ENCODE data around the gene IL18. TPM values are rescaled to one million over a fixed set of nuclear protein-coding genes. Genes with fewer than 3 reads are reported as not detected.

The IL18 gene
- total and polyA plus RNA-seq, 2 of the 8 experiments (the other 6 are each of a cell fraction or from before 2014, with no cell fraction given): 0.29 to 0.84 TPM

DNA sequence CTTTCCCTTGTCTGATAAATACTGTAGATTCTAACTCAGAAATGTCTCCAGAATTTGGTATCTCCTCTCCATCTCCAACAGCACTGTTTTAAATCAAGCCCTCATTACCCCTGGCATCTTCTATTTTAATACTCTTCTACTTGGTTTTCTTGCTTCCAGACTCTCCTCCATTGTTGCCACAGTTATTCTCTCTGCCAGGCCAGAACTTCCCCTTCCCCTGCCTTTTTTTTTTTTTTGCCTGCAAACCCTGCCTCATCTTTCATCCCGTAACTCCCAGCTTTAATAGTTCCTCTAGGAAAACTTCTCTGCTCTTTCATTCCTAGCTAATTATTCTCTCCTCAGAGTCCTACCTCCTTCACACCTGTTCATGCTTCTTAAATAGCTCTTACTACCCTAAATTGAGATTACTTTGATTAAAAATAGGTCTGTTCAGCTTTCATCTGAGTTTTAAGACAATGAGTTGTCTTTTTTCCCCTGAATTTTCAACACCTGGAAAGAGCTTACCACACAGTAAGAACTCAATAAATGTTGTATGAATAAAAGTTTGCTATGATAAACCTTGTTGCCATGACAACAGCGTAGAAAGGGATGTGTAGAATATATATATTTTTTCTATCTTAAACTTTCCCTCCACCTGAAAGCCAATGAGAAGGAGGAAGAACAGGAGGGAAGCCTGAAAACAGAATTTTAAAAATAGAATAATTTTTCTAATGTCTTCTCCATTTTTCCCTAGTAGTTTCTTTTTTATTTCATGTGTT lies 3.6 kb downstream of the IL18 start (continued):
- TF ChIP-seq, protein P1, sequence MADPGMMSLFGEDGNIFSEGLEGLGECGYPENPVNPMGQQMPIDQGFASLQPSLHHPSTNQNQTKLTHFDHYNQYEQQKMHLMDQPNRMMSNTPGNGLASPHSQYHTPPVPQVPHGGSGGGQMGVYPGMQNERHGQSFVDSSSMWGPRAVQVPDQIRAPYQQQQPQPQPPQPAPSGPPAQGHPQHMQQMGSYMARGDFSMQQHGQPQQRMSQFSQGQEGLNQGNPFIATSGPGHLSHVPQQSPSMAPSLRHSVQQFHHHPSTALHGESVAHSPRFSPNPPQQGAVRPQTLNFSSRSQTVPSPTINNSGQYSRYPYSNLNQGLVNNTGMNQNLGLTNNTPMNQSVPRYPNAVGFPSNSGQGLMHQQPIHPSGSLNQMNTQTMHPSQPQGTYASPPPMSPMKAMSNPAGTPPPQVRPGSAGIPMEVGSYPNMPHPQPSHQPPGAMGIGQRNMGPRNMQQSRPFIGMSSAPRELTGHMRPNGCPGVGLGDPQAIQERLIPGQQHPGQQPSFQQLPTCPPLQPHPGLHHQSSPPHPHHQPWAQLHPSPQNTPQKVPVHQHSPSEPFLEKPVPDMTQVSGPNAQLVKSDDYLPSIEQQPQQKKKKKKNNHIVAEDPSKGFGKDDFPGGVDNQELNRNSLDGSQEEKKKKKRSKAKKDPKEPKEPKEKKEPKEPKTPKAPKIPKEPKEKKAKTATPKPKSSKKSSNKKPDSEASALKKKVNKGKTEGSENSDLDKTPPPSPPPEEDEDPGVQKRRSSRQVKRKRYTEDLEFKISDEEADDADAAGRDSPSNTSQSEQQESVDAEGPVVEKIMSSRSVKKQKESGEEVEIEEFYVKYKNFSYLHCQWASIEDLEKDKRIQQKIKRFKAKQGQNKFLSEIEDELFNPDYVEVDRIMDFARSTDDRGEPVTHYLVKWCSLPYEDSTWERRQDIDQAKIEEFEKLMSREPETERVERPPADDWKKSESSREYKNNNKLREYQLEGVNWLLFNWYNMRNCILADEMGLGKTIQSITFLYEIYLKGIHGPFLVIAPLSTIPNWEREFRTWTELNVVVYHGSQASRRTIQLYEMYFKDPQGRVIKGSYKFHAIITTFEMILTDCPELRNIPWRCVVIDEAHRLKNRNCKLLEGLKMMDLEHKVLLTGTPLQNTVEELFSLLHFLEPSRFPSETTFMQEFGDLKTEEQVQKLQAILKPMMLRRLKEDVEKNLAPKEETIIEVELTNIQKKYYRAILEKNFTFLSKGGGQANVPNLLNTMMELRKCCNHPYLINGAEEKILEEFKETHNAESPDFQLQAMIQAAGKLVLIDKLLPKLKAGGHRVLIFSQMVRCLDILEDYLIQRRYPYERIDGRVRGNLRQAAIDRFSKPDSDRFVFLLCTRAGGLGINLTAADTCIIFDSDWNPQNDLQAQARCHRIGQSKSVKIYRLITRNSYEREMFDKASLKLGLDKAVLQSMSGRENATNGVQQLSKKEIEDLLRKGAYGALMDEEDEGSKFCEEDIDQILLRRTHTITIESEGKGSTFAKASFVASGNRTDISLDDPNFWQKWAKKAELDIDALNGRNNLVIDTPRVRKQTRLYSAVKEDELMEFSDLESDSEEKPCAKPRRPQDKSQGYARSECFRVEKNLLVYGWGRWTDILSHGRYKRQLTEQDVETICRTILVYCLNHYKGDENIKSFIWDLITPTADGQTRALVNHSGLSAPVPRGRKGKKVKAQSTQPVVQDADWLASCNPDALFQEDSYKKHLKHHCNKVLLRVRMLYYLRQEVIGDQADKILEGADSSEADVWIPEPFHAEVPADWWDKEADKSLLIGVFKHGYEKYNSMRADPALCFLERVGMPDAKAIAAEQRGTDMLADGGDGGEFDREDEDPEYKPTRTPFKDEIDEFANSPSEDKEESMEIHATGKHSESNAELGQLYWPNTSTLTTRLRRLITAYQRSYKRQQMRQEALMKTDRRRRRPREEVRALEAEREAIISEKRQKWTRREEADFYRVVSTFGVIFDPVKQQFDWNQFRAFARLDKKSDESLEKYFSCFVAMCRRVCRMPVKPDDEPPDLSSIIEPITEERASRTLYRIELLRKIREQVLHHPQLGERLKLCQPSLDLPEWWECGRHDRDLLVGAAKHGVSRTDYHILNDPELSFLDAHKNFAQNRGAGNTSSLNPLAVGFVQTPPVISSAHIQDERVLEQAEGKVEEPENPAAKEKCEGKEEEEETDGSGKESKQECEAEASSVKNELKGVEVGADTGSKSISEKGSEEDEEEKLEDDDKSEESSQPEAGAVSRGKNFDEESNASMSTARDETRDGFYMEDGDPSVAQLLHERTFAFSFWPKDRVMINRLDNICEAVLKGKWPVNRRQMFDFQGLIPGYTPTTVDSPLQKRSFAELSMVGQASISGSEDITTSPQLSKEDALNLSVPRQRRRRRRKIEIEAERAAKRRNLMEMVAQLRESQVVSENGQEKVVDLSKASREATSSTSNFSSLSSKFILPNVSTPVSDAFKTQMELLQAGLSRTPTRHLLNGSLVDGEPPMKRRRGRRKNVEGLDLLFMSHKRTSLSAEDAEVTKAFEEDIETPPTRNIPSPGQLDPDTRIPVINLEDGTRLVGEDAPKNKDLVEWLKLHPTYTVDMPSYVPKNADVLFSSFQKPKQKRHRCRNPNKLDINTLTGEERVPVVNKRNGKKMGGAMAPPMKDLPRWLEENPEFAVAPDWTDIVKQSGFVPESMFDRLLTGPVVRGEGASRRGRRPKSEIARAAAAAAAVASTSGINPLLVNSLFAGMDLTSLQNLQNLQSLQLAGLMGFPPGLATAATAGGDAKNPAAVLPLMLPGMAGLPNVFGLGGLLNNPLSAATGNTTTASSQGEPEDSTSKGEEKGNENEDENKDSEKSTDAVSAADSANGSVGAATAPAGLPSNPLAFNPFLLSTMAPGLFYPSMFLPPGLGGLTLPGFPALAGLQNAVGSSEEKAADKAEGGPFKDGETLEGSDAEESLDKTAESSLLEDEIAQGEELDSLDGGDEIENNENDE (IDR thresholded peaks at IDR 0.05; ENCODE audit: insufficient replicate concordance, low read length): no peak
- TF ChIP-seq, protein P2, sequence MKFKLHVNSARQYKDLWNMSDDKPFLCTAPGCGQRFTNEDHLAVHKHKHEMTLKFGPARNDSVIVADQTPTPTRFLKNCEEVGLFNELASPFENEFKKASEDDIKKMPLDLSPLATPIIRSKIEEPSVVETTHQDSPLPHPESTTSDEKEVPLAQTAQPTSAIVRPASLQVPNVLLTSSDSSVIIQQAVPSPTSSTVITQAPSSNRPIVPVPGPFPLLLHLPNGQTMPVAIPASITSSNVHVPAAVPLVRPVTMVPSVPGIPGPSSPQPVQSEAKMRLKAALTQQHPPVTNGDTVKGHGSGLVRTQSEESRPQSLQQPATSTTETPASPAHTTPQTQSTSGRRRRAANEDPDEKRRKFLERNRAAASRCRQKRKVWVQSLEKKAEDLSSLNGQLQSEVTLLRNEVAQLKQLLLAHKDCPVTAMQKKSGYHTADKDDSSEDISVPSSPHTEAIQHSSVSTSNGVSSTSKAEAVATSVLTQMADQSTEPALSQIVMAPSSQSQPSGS (IDR thresholded peaks at IDR 0.05; ENCODE audit: low read length): no peak

Measured in H1 (cell line).